Activated CD8-positive, alpha-beta T cell treated with anti-CD3 and anti-CD28 coated beads for 36 hours (primary cell): Measurements from ENCODE around the gene HLX. TPM values are rescaled to one million over a fixed set of nuclear protein-coding genes. Genes with fewer than 3 reads are reported as not detected.

Source experiments
- ATAC-seq: fragments of 200-7000 bp; cut with Tn5 transposase; one replicate; pipeline ENCODE4 v1.10.0; 2021; ENCODE audit warnings: mild to moderate bottlenecking, moderate library complexity
- CTCF ChIA-PET: fragments of 350-600 bp; sonication (Branson Sonifier 250); formaldehyde crosslinking; loops from one replicate; lab custom pipeline; 2021; ENCODE audit warnings: antibody characterized with exemption; lab: Charles Lee
- POLR2A ChIA-PET: fragments of 350-600 bp; sonication (Branson Sonifier 250); formaldehyde crosslinking; loops from one replicate; lab custom pipeline; 2021; ENCODE audit warnings: antibody characterized with exemption; lab: Charles Lee
- DNase-seq: peaks from one replicate; pipeline ENCODE4 v3.0.0-alpha.2; 2020
- H3K27ac Mint-ChIP-seq: one replicate; pipeline ENCODE4 v1.8.0; 2021; ENCODE audit warnings: mild to moderate bottlenecking, mixed read lengths
- H3K27me3 Mint-ChIP-seq: one replicate; pipeline ENCODE4 v1.8.0; 2021; ENCODE audit warnings: mixed read lengths
- H3K36me3 Mint-ChIP-seq: one replicate; pipeline ENCODE4 v1.8.0; 2021; ENCODE audit warnings: low read depth, mixed read lengths
- H3K4me1 Mint-ChIP-seq: one replicate; pipeline ENCODE4 v1.8.0; 2021; ENCODE audit warnings: low read depth, mixed read lengths
- H3K4me3 Mint-ChIP-seq: one replicate; pipeline ENCODE4 v1.8.0; 2021; ENCODE audit warnings: mild to moderate bottlenecking, moderate library complexity, mixed read lengths
- H3K9me3 Mint-ChIP-seq: one replicate; pipeline ENCODE4 v1.8.0; 2021; ENCODE audit warnings: mixed read lengths
- intact Hi-C: fragments of 100-400 bp; cut with micrococcal nuclease; formaldehyde crosslinking; loops from one replicate; pipeline ENCODE4 v1.10.0; 2022
- total RNA-seq, 2 experiments: library from RNA; stranded (reverse); gene quantifications; one replicate each; pipeline ENCODE4 v1.2.3, GENCODE V29; 2021
- TF ChIP-seq, protein P1 (sequence below): fragments of 200-600 bp; IDR thresholded peaks from one replicate; pipeline ENCODE4 v1.8.0; 2022; ENCODE audit warnings: antibody characterized with exemption, mild to moderate bottlenecking

Gene HLX
- total RNA-seq, 2 experiments from 2014 or later, result not detected

DNA sequence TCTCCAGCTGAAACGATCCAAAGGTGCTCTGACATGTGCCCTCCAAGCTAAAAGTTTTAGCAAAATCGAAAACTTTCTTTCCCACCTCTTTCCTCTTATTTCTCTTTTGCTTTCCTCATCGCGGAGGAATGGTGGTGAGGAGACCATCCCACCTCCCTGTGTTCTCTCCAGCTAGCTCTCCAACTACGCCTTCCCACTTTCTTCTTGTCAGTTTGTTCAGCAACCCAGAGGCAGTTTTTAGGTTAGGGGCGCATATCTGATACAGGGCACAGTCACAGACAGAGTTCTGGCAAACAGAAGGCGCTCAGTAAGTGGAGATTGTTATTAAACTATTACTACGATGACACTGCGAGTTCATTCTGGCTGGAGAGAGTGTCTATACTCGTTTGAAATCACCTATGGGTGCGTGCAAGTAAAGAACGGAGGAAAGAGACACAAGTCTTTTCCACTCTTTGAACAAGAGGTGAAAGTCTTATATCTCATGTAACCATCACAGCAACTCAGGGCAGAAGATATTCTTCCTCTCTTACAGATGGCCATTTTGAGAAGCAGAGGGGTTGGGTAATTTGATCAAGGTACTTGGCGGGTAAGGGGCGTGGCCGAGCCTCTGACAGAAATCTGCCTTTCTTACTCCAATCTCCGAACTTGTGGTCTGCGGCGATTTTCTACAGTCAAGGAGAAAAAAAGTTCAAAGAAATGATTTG, 13.9 kb downstream of the HLX start:
- peaks cover 68% of the 10 kb centered on the region for H3K27me3 Mint-ChIP-seq
- POLR2A ChIA-PET, result no interaction called here
- DNase-seq (no peak), ATAC-seq (no peak)
- no peak overlapping the region for H3K27ac Mint-ChIP-seq
- H3K9me3 Mint-ChIP-seq, result peaks cover 3% of the 10 kb centered on the region
- no peaks in the 10 kb centered on the region for H3K36me3 Mint-ChIP-seq
- H3K4me3 Mint-ChIP-seq, result no peak overlapping the region
- intact Hi-C loops, result no loop called here
- peaks cover 5% of the 10 kb centered on the region for H3K4me1 Mint-ChIP-seq
- CTCF ChIA-PET, result no interaction called here
- TF ChIP-seq, protein P1, sequence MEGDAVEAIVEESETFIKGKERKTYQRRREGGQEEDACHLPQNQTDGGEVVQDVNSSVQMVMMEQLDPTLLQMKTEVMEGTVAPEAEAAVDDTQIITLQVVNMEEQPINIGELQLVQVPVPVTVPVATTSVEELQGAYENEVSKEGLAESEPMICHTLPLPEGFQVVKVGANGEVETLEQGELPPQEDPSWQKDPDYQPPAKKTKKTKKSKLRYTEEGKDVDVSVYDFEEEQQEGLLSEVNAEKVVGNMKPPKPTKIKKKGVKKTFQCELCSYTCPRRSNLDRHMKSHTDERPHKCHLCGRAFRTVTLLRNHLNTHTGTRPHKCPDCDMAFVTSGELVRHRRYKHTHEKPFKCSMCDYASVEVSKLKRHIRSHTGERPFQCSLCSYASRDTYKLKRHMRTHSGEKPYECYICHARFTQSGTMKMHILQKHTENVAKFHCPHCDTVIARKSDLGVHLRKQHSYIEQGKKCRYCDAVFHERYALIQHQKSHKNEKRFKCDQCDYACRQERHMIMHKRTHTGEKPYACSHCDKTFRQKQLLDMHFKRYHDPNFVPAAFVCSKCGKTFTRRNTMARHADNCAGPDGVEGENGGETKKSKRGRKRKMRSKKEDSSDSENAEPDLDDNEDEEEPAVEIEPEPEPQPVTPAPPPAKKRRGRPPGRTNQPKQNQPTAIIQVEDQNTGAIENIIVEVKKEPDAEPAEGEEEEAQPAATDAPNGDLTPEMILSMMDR, result no peak

DNA sequence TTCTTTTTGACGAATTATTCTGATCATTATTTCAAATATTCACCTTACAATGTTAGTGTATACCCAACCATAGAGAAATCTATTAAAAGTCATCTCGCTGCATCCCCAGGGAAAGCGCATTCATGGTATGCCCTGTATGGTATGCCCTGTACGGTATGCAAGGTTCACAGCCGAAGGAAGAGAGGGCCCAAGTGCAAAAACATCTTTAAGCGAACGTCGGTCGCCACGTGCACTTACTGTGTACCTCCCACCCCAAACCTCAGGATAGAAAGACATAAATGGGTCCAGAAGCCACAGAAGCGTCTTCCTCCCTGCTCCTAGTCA, 14.4 kb downstream of the HLX start:
- POLR2A ChIA-PET, result no interaction called here
- H3K9me3 Mint-ChIP-seq, result peaks cover 3% of the 10 kb centered on the region
- no peaks in the 10 kb centered on the region for H3K36me3 Mint-ChIP-seq
- TF ChIP-seq, protein P1, result no peak
- DNase-seq (no peak), ATAC-seq (no peak)
- H3K27me3 Mint-ChIP-seq, result peaks cover 65% of the 10 kb centered on the region
- peaks cover 5% of the 10 kb centered on the region for H3K4me1 Mint-ChIP-seq
- no peak overlapping the region for H3K4me3 Mint-ChIP-seq
- CTCF ChIA-PET, result no interaction called here
- intact Hi-C loops, result no loop called here
- H3K27ac Mint-ChIP-seq, result no peak overlapping the region

- TF ChIP-seq, protein P1, result no peak
- H3K9me3 Mint-ChIP-seq, result peaks cover 3% of the 10 kb centered on the region
- ATAC-seq (peak; percentile 39), DNase-seq (peak; percentile 13)
- peaks cover 58% of the 10 kb centered on the region for H3K27me3 Mint-ChIP-seq
- H3K4me3 Mint-ChIP-seq, result no peak overlapping the region
- H3K36me3 Mint-ChIP-seq, result no peaks in the 10 kb centered on the region
- H3K4me1 Mint-ChIP-seq, result peaks cover 5% of the 10 kb centered on the region
- no peak overlapping the region for H3K27ac Mint-ChIP-seq
- ChIA-PET POLR2A (interaction anchor here (0.6 kb wide), 2 partner anchors 57 to 681 kb away, joined by 3 read pairs; no protein-coding TSS in a partner anchor), CTCF (no interaction called here)
- intact Hi-C loops, result no loop called here
These were observed 15.0 kb downstream of the HLX start for GRCh38 chr1:220894025-220894923.

DNA sequence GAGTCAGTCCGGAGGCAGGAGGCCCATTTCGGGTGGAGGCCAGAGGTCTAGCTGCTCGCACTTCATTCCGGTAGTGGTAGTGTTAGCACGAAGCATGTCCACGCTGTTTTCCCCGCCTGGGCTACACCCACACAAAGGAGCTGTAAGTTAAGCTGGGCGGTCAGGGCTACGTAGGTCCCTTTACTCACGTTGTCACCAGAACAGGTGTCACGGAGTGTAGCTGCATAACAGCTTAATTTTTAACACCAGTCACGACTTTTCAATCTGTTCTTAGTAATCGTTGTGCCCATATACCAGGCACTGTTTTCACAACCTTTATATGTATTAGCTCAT, 15.6 kb downstream of the HLX start:
- POLR2A ChIA-PET, result interaction anchor here (0.6 kb wide), 1 partner anchor 58 kb away, joined by 3 read pairs; no protein-coding TSS in a partner anchor
- H3K4me3 Mint-ChIP-seq, result no peak overlapping the region
- CTCF ChIA-PET, result no interaction called here
- peaks cover 3% of the 10 kb centered on the region for H3K9me3 Mint-ChIP-seq
- no peak for ATAC-seq
- TF ChIP-seq, protein P1, result no peak
- peaks cover 52% of the 10 kb centered on the region for H3K27me3 Mint-ChIP-seq
- DNase-seq, result no peak
- no peaks in the 10 kb centered on the region for H3K36me3 Mint-ChIP-seq
- H3K27ac Mint-ChIP-seq, result no peak overlapping the region
- intact Hi-C loops, result no loop called here
- peaks cover 5% of the 10 kb centered on the region for H3K4me1 Mint-ChIP-seq

DNA sequence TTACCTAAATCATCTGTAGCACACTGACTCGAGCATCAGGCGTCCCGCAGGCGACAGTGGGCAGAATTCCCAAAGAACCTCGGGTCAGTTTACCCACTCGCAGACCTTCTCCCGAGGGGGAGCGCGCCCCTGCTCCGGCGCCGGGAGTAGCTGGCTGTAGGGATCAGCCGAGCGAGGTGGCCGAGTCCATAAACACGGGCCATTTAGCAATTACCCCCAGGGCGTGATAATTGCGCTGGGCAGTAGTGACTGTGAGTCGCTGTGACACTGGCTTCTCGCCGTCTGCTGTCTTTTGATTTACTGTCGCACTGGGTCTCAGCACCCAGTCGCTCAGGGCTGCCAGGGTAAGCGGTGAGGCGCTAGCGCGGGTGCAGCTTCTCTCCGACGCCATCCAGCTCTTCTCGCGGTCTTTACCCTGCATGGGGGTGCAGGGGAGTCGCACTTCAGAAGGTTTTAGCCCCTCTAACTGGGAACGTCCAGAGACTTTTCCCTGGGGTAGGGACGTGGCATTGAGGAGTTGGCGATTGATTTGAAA, 16.2 kb downstream of the HLX start:
- ChIA-PET CTCF (no interaction called here), POLR2A (no interaction called here)
- Mint-ChIP-seq H3K4me3 (no peak overlapping the region), H3K36me3 (no peaks in the 10 kb centered on the region), H3K27ac (no peak overlapping the region), H3K9me3 (peaks cover 3% of the 10 kb centered on the region), H3K27me3 (peaks cover 46% of the 10 kb centered on the region), H3K4me1 (peaks cover 5% of the 10 kb centered on the region)
- ATAC-seq, result no peak
- intact Hi-C loops, result no loop called here
- TF ChIP-seq, protein P1, result no peak
- no peak for DNase-seq
